ENCODE measurements around the gene PIK3CG. TPM values are rescaled to one million over a fixed set of nuclear protein-coding genes. Genes with fewer than 3 reads are reported as not detected.
"Not testable (repeated sequence)": the region's sequence is repeated elsewhere in the genome, so short reads cannot be mapped to it uniquely, and the experiment has no call there.

Gene PIK3CG
- polyA plus RNA-seq, 2 donors: 0.09 to 0.22 TPM

GRCh38 chr7:106830896-106831295, 34.2 kb upstream of the PIK3CG start:
- H3K9me3 ChIP-seq (ENCODE audit: control insufficient read depth in 2 of 2, insufficient read depth in 1 of 2, low read depth in 1 of 2, low read length in 1 of 2); H3K27ac ChIP-seq (ENCODE audit: low read depth in 2 of 2, low read length in 1 of 2); H3K4me1 ChIP-seq (ENCODE audit: control insufficient read depth in 2 of 2, insufficient read depth in 2 of 2, low read length in 1 of 2); H3K27me3 ChIP-seq (ENCODE audit: control insufficient read depth in 1 of 2, insufficient read depth in 2 of 2, low read length in 2 of 2); H3K36me3 ChIP-seq (ENCODE audit: control insufficient read depth in 2 of 2, insufficient read depth in 2 of 2, low read length in 1 of 2); H3K4me3 ChIP-seq (ENCODE audit: low read depth in 1 of 2, low read length in 2 of 2): not testable (repeated sequence)
- 88 to 92% methylated on average over 9 of the region's 9 CpGs for WGBS, 2 donors

GRCh38 chr7:106836816-106837215, 28.3 kb upstream of the PIK3CG start:
- WGBS, 2 donors: 71 to 77% methylated on average over 2 of the region's 2 CpGs
- Histone ChIP-seq H3K27me3 (ENCODE audit: control insufficient read depth in 1 of 2, insufficient read depth in 2 of 2, low read length in 2 of 2) (no peaks in the 10 kb centered on the region), H3K4me3 (ENCODE audit: low read depth in 1 of 2, low read length in 2 of 2) (no peak overlapping the region), H3K4me1 (ENCODE audit: control insufficient read depth in 2 of 2, insufficient read depth in 2 of 2, low read length in 1 of 2) (no peaks in the 10 kb centered on the region), H3K27ac (ENCODE audit: low read depth in 2 of 2, low read length in 1 of 2) (peak overlapping the region in 1 of 2 donors; percentile 6), H3K9me3 (ENCODE audit: control insufficient read depth in 2 of 2, insufficient read depth in 1 of 2, low read depth in 1 of 2, low read length in 1 of 2) (peaks cover 0 to under 1% of the 10 kb centered on the region in 2 donors), H3K36me3 (ENCODE audit: control insufficient read depth in 2 of 2, insufficient read depth in 2 of 2, low read length in 1 of 2) (no peaks in the 10 kb centered on the region)

DNA sequence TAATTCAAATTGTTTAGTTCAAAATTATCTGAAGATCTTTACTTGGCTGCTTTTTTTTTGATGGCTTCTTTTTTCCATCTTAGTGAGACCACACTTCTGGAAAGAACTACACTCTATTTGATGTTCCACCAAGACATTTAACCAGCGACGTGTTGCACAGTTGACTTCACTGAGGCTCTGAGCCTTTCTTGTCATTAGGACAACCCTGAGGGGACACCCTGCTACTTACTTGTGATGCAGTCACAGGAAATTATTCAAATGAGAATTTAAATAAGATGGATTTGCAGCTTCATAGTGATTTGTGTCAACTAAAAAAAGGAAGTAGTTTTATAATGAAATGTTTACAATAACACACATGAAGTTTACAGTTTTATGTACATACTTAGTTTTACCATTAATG, 25.6 kb upstream of the PIK3CG start:
- Histone ChIP-seq H3K4me1 (ENCODE audit: control insufficient read depth in 2 of 2, insufficient read depth in 2 of 2, low read length in 1 of 2) (no peaks in the 10 kb centered on the region), H3K9me3 (ENCODE audit: control insufficient read depth in 2 of 2, insufficient read depth in 1 of 2, low read depth in 1 of 2, low read length in 1 of 2) (peaks cover 0 to 4% of the 10 kb centered on the region in 2 donors), H3K27ac (ENCODE audit: low read depth in 2 of 2, low read length in 1 of 2) (no peak overlapping the region), H3K4me3 (ENCODE audit: low read depth in 1 of 2, low read length in 2 of 2) (no peak overlapping the region), H3K27me3 (ENCODE audit: control insufficient read depth in 1 of 2, insufficient read depth in 2 of 2, low read length in 2 of 2) (no peaks in the 10 kb centered on the region), H3K36me3 (ENCODE audit: control insufficient read depth in 2 of 2, insufficient read depth in 2 of 2, low read length in 1 of 2) (no peaks in the 10 kb centered on the region)
- 78 to 87% methylated on average over 2 of the region's 2 CpGs for WGBS, 2 donors

GRCh38 chr7:106840342-106840741, 24.7 kb upstream of the PIK3CG start:
- WGBS, 2 donors: 40 to 47% methylated on average over 1 of the region's 1 CpG
- Histone ChIP-seq H3K9me3 (ENCODE audit: control insufficient read depth in 2 of 2, insufficient read depth in 1 of 2, low read depth in 1 of 2, low read length in 1 of 2) (peaks cover 0 to 4% of the 10 kb centered on the region in 2 donors), H3K4me3 (ENCODE audit: low read depth in 1 of 2, low read length in 2 of 2) (no peak overlapping the region), H3K4me1 (ENCODE audit: control insufficient read depth in 2 of 2, insufficient read depth in 2 of 2, low read length in 1 of 2) (no peaks in the 10 kb centered on the region), H3K36me3 (ENCODE audit: control insufficient read depth in 2 of 2, insufficient read depth in 2 of 2, low read length in 1 of 2) (no peaks in the 10 kb centered on the region), H3K27ac (ENCODE audit: low read depth in 2 of 2, low read length in 1 of 2) (no peak overlapping the region), H3K27me3 (ENCODE audit: control insufficient read depth in 1 of 2, insufficient read depth in 2 of 2, low read length in 2 of 2) (no peaks in the 10 kb centered on the region)

- H3K36me3 ChIP-seq (ENCODE audit: control insufficient read depth in 2 of 2, insufficient read depth in 2 of 2, low read length in 1 of 2): no peaks in the 10 kb centered on the region
- peaks cover 0 to 4% of the 10 kb centered on the region in 2 donors for H3K9me3 ChIP-seq (ENCODE audit: control insufficient read depth in 2 of 2, insufficient read depth in 1 of 2, low read depth in 1 of 2, low read length in 1 of 2)
- H3K27ac ChIP-seq (ENCODE audit: low read depth in 2 of 2, low read length in 1 of 2): no peak overlapping the region
- H3K4me1 ChIP-seq (ENCODE audit: control insufficient read depth in 2 of 2, insufficient read depth in 2 of 2, low read length in 1 of 2): no peaks in the 10 kb centered on the region
- H3K27me3 ChIP-seq (ENCODE audit: control insufficient read depth in 1 of 2, insufficient read depth in 2 of 2, low read length in 2 of 2): no peaks in the 10 kb centered on the region
- no peak overlapping the region for H3K4me3 ChIP-seq (ENCODE audit: low read depth in 1 of 2, low read length in 2 of 2)
These were observed 23.1 kb upstream of the PIK3CG start for GRCh38 chr7:106841896-106842390.

DNA sequence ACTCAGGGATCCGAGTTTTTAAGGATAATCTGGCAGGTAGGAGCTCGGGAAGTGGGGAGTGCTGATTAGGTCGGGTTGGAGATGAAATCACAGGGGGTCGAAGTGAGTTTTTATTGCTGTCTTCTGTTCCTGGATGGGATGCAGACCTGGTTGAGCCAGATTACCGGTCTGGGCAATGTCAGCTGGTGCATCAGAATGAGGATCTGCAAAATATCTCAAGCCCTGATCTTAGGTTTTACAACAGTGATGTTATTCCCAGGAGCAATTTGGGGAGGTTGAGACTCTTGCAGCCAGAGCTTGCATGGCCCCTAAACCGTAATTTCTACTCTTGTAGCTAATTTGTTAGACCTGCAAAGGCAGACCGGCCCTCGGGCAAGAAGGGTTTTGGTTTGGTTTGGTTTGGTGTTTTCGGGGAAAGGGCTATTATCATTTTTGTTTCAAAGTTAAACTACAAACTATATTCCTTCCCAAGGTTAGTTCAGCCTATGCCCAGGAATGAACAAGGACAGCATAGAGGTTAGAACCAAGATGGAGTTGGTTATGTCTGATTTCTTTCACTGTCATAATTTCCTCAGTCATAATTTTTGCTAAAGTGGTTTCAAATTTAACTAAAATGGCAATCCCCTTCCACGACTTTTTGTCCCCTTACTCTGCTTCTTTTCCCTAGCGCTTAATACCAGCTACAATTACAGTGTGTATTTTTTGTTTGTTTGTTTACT, 20.6 kb upstream of the PIK3CG start:
- H3K4me1 ChIP-seq (ENCODE audit: control insufficient read depth in 2 of 2, insufficient read depth in 2 of 2, low read length in 1 of 2): no peaks in the 10 kb centered on the region
- no peak overlapping the region for H3K4me3 ChIP-seq (ENCODE audit: low read depth in 1 of 2, low read length in 2 of 2)
- no peaks in the 10 kb centered on the region for H3K27me3 ChIP-seq (ENCODE audit: control insufficient read depth in 1 of 2, insufficient read depth in 2 of 2, low read length in 2 of 2)
- no peaks in the 10 kb centered on the region for H3K36me3 ChIP-seq (ENCODE audit: control insufficient read depth in 2 of 2, insufficient read depth in 2 of 2, low read length in 1 of 2)
- H3K27ac ChIP-seq (ENCODE audit: low read depth in 2 of 2, low read length in 1 of 2): no peak overlapping the region
- peaks cover 0 to 4% of the 10 kb centered on the region in 2 donors for H3K9me3 ChIP-seq (ENCODE audit: control insufficient read depth in 2 of 2, insufficient read depth in 1 of 2, low read depth in 1 of 2, low read length in 1 of 2)
- WGBS, 2 donors: 77 to 82% methylated on average over 11 of the region's 11 CpGs

GRCh38 chr7:106848049-106848448, 17.0 kb upstream of the PIK3CG start:
- Histone ChIP-seq H3K27ac (ENCODE audit: low read depth in 2 of 2, low read length in 1 of 2) (no peak overlapping the region), H3K27me3 (ENCODE audit: control insufficient read depth in 1 of 2, insufficient read depth in 2 of 2, low read length in 2 of 2) (no peaks in the 10 kb centered on the region), H3K4me3 (ENCODE audit: low read depth in 1 of 2, low read length in 2 of 2) (no peak overlapping the region), H3K36me3 (ENCODE audit: control insufficient read depth in 2 of 2, insufficient read depth in 2 of 2, low read length in 1 of 2) (no peaks in the 10 kb centered on the region), H3K4me1 (ENCODE audit: control insufficient read depth in 2 of 2, insufficient read depth in 2 of 2, low read length in 1 of 2) (no peaks in the 10 kb centered on the region), H3K9me3 (ENCODE audit: control insufficient read depth in 2 of 2, insufficient read depth in 1 of 2, low read depth in 1 of 2, low read length in 1 of 2) (no peaks in the 10 kb centered on the region)
- 87 to 93% methylated on average over 1 of the region's 1 CpG for WGBS, 2 donors

DNA sequence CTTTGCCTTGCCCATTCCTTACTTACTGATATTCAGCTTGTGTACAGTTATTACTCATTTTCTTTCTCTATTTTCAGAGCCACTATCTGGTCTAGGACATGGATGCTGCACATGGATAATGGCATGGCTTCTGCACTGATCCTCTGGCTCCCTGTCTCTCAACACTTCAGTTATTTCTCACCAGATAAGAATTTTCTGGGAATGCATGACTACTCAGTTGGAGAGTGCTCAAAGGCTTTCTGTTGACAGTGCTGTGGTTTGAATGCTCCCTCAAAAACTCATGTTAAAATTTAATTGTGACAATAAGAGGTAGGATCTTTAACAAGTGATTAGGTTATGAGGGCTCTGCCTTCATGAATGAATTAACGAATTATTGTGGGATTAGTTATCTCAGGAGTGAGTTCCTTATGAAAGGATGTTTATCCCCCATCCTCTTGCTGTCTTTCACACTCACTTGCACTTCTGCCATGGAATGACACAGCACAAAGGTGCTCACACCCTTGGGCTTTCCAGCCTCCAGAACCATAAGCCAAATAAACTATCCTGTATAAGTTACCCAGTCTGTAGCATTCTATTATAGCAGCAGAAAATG, 16.1 kb upstream of the PIK3CG start:
- no peaks in the 10 kb centered on the region for H3K27me3 ChIP-seq (ENCODE audit: control insufficient read depth in 1 of 2, insufficient read depth in 2 of 2, low read length in 2 of 2)
- no peak overlapping the region for H3K27ac ChIP-seq (ENCODE audit: low read depth in 2 of 2, low read length in 1 of 2)
- H3K4me3 ChIP-seq (ENCODE audit: low read depth in 1 of 2, low read length in 2 of 2): no peak overlapping the region
- no peaks in the 10 kb centered on the region for H3K9me3 ChIP-seq (ENCODE audit: control insufficient read depth in 2 of 2, insufficient read depth in 1 of 2, low read depth in 1 of 2, low read length in 1 of 2)
- H3K4me1 ChIP-seq (ENCODE audit: control insufficient read depth in 2 of 2, insufficient read depth in 2 of 2, low read length in 1 of 2): no peaks in the 10 kb centered on the region
- H3K36me3 ChIP-seq (ENCODE audit: control insufficient read depth in 2 of 2, insufficient read depth in 2 of 2, low read length in 1 of 2): no peaks in the 10 kb centered on the region
- WGBS, 2 donors: 48 to 69% methylated on average over 1 of the region's 1 CpG

GRCh38 chr7:106851632-106852031, 13.4 kb upstream of the PIK3CG start:
- not testable (repeated sequence) for H3K4me3 ChIP-seq (ENCODE audit: low read depth in 1 of 2, low read length in 2 of 2)

More at GRCh38 chr7:106851632-106852031, 13.4 kb upstream of the PIK3CG start:
- WGBS, 2 donors: 91 to 95% methylated on average over 7 of the region's 7 CpGs
- not testable (repeated sequence) for H3K27ac ChIP-seq (ENCODE audit: low read depth in 2 of 2, low read length in 1 of 2); H3K36me3 ChIP-seq (ENCODE audit: control insufficient read depth in 2 of 2, insufficient read depth in 2 of 2, low read length in 1 of 2); H3K27me3 ChIP-seq (ENCODE audit: control insufficient read depth in 1 of 2, insufficient read depth in 2 of 2, low read length in 2 of 2); H3K4me1 ChIP-seq (ENCODE audit: control insufficient read depth in 2 of 2, insufficient read depth in 2 of 2, low read length in 1 of 2); H3K9me3 ChIP-seq (ENCODE audit: control insufficient read depth in 2 of 2, insufficient read depth in 1 of 2, low read depth in 1 of 2, low read length in 1 of 2)
